Measurements from ENCODE around the gene LIMS1.
"Not testable (repeated sequence)": the region's sequence is repeated elsewhere in the genome, so short reads cannot be mapped to it uniquely, and the experiment has no call there.

Gene LIMS1

GRCh38 chr2:108672200-108672805, 138.0 kb downstream of the LIMS1 start:
- DNase-seq: not testable (repeated sequence)

GRCh38 chr2:108676522-108676921, 142.3 kb downstream of the LIMS1 start:
- not testable (repeated sequence) for DNase-seq

- DNase-seq: not testable (repeated sequence)
Observed at GRCh38 chr2:108677239-108677744, 143.0 kb downstream of the LIMS1 start.

- not testable (repeated sequence) for DNase-seq
Observed at GRCh38 chr2:108678198-108678651, 144.0 kb downstream of the LIMS1 start.

- DNase-seq: not testable (repeated sequence)
Observed at GRCh38 chr2:108680805-108681204, 146.5 kb downstream of the LIMS1 start.

- DNase-seq: not testable (repeated sequence)
Observed at GRCh38 chr2:108688818-108689756, 154.8 kb downstream of the LIMS1 start.

- DNase-seq: peak; percentile 34
Observed at GRCh38 chr2:108690001-108690400, 155.7 kb downstream of the LIMS1 start.

- no peak for DNase-seq
Observed at GRCh38 chr2:108691447-108691846, 157.2 kb downstream of the LIMS1 start.

- no peak for DNase-seq
Observed at GRCh38 chr2:108701208-108701607, 166.9 kb downstream of the LIMS1 start.

- no peak for DNase-seq
Observed at GRCh38 chr2:108701806-108702205, 167.5 kb downstream of the LIMS1 start.

- no peak for DNase-seq
Observed at GRCh38 chr2:108704871-108705270, 170.6 kb downstream of the LIMS1 start.

- DNase-seq: no peak
Observed at GRCh38 chr2:108707300-108707699, 173.0 kb downstream of the LIMS1 start.

GRCh38 chr2:108716971-108717370, 182.7 kb downstream of the LIMS1 start:
- not testable (repeated sequence) for DNase-seq

GRCh38 chr2:108719149-108720044, 185.1 kb downstream of the LIMS1 start, which contains the start of gene RANBP2:
RANBP2 (plus strand) TSS chr2:108719482; CDS start chr2:108719607, 125 bp downstream.
- DNase-seq: peak; percentile 97

- DNase-seq: not testable (repeated sequence)
Observed at GRCh38 chr2:108726048-108726447, 191.8 kb downstream of the LIMS1 start.

GRCh38 chr2:108734656-108735055, 200.4 kb downstream of the LIMS1 start:
- not testable (repeated sequence) for DNase-seq
